DMS 273 (cell line): Measurements from ENCODE around the gene EP400.

ENCODE experiments used
- DNase-seq: peaks from one replicate; lab custom pipeline; 2025; ENCODE audit not compliant: unreplicated experiment; lab: John Stamatoyannopoulos, UW

EP400 gene

DNA sequence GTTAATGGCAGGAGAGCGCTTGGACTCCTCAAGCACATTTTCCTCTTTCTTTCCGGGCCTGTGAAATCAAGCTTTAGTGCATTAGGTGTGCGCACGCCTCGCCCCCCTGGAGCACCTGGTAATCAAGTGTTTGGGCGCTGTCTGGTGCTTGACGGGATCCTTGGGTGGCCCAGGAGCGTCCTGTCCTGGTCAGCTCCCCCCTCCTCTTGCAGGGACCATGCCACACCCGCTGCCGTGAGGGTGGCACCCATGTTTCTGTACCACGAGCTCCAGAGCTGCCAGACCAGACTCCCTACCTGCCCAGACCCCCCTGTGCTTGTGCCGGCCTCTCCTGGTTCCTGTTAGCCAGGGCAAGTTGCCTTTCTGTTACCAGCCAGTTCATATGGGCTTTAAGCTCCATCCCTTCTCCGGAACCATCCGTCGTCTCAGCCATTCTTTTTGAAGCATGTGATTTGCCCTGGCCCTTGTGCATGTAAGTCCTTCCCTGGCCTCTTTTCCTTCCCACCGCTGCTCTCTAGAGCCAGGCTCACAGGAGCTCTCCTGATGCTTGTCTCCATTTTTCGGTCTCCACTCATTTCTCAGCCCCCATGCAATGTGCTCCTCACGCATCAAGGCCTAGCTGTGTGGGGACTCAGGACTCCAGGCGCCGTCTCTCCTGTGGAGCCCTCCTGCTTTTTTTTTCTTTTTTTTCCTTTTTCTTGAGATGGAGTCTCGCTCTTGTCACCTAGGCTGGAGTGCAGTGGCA is 66.1 kb downstream of the EP400 start:
- DNase-seq: no peak

DNA sequence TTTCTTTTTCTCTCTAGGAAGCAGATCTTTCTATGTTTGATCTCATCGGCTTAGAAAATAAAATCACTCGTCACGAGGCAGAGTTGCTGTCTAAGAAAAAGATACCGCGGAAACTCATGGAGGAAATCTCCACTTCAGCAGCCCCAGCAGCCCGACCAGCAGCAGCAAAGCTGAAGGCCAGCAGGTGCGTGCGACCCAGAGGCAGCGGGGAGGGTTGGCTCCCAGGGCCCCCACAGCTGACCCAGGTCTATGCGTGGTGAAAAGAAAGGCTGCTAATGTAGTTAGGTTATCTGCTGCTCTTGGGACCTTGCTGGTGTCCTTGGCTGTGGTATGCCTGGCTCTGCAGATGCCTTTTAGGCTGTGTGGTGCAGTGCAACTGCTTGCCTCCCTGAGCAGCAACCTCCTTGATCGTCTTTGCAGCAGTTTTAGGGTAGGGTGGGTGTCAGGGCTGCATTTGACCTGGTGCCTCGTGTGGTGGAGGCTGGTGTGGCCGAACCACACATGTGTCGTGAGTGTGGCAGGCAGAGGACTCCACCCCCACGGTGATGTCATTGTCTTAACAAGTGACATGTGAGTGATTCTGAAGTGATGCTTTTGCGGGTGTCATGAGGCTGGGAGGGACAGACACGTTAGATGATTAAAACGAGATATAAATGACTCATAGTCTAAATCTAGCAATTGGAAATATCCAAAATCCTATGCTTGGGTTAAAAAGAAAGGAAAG is 68.6 kb downstream of the EP400 start:
- no peak for DNase-seq

DNA sequence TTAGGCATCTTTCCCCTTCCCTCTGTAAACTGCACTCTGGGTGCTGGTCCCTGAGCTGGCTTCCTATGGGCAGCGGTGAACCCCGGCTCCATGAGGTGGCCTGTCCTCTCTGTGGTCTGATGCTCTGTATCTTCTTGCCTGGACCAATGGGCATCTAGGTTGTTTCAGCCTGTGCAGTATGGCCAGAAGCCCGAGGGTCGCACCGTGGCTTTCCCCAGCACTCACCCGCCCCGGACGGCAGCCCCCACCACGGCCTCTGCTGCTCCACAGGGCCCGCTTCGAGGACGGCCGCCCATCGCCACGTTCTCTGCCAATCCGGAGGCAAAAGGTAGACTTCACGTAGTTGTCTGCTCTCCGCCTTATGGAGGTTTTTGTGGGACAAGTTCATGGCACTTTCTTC is 70.1 kb downstream of the EP400 start:
- no peak for DNase-seq

DNA sequence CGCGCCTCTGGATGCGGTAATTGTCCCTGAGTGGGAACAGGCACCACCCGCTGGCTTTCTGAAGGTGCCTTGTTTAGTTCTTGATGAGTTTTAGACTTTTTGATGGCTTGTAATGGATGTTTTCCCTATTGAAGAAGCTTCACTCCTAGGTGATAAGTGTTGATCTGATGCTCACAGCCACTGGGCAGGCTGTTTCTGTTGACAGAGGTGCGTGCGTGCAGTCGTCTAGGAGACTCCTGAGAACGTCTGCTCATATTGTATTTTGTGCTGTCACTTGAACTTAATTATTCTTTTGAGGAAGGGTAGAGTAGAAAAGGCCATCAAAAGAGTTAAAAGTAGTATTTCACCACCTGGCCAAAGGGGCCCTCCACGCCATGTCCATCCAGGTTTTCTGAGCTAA is 70.5 kb downstream of the EP400 start:
- DNase-seq: no peak

DNA sequence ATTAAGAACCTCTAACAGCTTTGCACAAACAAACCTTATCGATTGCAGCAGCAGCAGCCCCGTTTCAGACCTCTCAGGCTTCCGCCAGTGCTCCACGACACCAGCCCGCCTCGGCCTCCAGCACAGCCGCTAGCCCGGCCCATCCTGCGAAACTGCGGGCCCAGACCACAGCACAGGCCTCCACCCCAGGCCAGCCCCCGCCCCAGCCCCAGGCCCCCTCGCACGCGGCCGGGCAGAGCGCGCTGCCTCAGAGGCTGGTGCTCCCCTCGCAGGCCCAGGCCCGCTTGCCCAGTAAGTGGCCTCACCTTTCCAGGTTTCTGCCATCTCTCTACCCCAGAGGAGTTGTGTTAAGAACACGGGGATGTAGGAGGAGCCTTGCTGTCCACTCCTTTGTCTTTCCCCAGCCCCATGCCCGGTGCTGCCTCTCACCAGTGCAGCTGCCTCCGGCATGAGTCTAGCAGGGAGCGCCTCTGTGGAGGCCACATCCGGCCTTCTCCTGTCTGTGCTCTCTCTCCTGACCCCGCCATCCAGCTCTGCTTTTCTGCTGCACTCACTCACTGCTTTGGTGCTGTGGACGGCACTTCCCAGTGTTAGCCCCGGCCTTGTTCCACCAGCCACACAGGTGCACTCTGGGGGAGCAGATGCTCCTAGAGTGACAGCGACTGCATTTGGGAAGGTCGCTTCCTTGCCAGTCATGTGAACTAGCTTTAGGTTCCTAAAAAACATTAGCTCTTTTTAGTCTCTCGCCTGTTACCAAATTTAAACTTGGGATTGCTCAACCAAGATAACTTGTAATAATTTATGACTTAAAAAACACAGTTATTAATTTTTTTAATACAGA is 71.5 kb downstream of the EP400 start:
- no peak for DNase-seq

DNA sequence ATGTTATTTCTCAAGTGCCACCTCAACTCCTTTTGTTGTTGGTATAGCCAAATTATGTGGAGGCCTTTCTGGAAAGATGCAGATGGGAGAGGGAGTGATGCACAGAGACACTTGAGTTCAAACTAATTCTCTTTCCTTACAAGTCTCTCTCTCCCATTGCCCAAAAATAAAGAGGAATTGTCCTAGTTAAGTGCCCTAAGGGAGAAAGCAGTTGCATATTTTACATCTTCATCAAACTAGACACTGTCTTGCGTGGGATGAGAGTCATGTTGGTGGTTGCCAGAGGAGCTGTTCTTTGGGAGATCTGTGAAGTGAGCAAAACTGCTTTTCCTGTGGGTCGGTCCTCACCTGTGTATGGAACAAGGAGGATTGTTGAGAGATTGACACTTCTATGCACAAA is 72.2 kb downstream of the EP400 start:
- no peak for DNase-seq

DNA sequence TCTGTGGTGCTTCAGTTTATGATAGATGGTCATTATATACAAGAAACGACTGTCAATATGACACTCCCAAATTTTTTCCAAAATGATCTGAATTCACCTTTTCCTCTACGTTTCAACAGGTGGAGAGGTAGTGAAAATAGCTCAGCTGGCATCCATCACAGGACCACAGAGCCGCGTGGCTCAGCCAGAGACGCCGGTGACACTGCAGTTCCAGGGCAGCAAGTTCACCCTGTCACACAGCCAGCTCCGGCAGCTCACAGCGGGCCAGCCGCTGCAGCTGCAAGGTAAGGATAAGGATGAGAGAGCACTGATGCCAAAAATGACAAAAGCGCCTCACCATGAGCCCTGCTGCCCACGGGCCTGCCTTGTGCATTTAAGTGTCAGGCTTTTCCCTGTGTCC is 73.9 kb downstream of the EP400 start:
- no peak for DNase-seq

DNA sequence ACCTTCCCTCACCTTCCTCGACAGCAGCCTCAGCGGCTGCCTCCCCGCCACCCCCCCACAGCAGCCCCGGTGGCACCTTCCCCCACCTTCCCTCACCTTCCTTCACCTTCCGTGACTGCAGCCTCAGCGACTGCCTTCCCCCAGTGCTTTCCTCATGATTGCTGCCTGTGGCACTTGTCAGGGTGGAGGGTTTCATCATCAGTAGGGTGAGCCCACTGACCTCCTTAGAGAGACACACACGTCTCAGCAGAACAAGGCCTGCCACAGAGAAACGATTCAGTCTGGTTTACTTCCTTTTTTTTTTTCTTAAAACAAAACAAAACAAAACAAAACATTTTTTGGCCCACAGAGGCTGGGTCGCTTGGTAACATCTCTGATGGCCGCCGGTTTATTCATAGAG is 75.0 kb downstream of the EP400 start:
- DNase-seq: no peak

DNA sequence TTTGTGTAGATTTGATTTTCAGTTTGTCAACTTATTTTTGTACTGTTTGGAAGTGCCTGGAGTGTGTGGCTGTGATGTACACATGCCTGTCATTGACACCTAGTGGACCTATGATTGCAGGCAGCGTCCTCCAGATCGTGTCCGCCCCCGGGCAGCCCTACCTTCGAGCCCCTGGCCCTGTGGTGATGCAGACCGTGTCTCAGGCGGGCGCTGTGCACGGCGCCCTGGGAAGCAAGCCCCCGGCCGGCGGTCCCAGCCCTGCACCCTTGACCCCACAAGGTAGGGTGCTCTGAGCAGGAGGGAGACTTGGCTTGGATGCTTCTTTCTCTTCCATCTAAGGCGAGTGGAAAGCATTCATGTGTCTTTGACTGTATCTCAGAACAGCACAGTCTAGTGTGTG is 75.8 kb downstream of the EP400 start:
- no peak for DNase-seq

DNA sequence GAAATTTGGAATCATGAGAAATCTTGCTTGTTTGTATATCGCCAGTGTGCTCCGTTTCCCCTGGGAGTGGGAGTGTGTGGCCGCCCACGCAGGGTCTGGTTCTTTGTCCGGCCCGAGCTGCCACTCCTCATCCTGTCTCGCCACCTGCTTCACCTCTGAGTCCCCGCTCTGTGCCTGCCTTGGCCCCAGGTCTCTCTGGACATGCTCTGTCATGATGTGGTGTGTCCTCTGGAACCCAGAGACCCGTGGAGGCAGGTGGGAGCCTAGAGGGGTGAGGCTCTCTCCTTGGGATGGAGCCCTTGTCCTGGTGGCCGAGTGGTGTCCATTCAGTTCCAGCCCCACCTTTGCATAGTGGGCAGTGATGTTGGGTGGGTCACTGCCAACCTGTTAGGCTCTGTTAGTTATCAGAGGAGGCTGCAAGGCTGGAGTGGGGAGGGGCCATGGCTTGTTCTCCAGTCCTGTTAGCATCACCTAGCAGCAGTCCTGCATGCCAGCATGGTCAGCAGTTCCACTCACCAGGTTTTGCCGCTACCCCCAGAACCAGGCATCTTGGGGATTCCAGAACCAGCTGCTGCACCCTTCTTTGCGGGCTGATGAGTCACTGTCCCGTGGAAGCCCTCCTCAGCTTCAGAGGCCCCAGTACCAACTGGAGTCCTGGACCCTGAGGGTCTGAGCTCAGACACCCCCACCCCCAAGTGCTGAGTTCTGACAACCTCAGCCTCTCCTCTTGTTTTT is 76.5 kb downstream of the EP400 start:
- no peak for DNase-seq

DNA sequence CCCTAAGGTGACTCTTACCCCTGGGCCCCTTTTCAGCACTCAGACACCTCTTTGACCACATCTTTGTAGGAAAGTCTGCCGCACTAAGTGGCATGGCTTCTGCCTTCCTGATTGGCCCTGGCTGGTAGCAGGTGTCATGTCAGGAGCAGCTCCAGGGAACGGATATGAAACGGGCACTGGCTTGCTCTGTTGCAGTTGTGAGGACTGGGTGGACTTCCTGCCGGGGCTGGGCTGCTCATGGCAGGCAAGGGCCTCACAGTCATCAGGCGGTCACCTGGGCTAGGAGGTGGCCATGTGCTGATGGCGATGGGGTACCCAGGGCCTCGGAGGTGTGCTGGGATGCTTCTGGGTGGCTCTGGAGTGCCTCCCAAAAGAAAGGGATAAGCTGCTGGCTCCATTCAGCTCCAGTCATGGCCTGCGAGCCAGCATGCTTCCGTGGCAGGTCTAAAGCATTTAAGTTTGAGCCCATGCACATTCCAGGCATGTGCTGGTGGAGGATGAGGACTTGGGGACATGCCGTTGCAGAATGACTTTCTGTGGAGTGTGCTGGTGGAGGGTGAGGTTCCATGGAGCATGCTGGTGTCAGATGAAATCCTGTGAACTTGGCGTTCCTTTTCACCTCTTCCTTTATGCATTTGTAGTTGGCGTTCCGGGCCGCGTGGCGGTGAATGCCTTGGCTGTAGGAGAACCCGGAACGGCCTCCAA is 77.2 kb downstream of the EP400 start:
- DNase-seq: no peak

DNA sequence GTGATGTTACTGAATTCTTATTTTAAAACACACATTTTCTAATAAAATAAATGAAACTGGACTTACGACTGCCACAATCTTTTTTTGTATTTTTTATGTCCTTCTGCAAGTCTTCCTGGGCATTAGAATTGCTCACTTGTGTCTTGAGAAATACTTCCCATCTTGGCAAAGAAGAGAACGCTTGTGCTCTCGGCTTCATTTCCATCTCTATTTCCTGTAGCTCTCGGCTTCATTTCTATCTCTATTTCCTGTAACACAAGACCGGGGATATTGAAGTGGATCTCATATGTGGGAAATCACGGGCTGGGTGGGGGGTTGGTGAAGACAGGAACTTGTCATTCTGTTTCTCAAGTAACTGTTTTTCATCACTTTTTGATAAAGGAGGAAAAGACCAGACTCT is 77.9 kb downstream of the EP400 start:
- DNase-seq: no peak

DNA sequence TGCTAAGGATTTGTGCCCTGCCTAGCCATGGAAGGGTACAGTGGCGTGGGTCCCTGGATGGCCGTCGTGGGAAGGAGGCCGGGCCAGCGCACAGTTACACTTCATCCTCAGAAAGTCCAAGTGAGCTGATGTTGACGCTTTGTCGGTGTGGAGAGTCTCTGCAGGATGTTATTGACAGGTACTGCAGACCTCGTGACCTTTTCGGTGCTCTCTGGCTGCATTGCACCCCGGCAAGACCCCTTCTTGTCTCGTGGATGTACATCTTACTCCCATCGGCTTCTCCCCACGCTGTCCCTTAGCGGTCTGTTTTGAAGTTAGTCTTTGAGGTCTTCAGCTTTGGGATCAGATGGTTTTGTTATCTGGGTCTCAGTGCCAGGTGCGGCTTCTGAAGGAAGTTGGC is 78.4 kb downstream of the EP400 start:
- no peak for DNase-seq

DNA sequence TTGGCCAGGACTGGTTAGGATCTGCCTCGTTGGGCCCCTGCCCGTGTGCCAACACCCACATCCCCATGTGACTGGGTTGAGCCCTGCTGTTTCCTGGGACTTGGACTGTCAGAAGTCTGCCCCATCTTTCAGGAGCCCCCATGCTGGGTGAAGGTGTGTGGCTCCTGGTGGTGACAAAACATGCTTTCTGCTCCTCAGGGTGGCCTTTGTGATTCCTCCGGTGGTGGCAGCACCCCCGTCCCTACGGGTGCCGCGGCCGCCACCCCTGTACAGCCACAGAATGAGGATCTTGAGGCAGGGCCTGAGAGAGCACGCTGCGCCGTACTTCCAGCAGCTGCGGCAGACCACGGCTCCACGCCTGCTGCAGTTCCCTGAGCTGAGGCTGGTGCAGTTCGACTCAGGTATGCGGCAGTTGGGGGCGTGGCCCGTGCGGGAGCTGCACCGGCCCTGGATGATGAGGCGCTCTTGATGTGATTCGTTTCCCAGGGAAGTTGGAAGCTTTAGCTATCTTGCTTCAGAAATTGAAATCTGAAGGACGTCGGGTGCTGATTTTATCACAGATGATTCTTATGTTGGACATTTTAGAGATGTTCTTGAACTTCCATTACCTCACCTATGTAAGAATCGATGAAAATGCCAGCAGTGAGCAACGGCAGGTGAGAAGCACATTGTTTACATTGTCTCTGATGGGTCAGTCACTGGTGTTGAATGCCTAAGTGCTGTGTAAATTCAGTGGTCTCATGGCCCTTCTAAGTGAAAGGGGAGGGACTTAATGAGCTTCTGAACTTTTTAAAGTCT is 80.0 kb downstream of the EP400 start:
- DNase-seq: no peak

DNA sequence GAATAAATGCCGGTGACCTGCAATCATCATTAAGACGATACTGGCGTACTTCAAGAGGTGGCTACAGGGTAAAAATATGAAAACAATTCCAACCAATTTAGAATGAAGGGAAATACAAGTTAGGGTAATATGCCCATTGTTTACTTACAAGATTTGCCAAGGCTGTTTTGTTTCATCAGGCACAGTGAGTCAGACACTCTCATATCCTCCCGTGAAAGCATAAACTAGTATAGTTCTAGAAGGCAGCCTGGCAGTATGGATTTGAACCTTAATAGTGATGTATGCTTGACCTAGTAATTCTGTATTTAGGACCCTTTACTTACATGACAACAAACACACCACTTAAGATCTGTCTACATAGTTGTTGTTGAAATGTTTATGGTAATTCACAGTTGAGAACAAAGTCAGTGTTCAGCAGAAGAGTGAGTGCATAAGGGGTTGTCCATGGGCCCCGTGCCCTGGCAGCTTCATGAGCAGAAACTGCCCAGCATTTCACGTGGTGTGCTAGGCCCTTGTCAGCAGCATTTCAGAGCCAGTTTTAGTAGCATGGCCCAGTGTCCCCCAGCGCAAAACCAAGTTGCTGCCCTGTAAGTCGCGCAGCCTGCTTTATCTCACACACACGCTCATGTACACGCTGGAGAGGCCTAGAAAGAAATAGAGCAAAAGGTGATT is 80.8 kb downstream of the EP400 start:
- DNase-seq: no peak

DNA sequence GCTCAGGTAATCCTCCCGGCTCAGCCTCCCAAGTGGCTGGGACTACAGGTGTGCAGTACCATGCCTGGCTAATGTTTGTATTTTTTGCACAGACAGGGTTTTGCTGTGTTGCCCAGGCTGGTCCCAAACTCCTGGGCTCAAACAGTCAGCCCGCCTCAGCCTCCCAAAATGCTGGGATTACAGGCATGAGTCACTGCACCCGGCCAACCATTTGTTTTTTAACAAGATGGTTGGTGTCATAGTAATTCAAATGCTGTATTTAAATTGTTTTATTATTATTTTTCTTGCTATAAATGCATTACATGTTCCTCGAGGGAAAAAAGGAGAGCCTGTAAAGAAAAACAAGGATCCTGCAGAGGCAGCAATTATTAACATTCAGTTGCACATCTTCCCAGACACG is 83.9 kb downstream of the EP400 start:
- DNase-seq: no peak

DNA sequence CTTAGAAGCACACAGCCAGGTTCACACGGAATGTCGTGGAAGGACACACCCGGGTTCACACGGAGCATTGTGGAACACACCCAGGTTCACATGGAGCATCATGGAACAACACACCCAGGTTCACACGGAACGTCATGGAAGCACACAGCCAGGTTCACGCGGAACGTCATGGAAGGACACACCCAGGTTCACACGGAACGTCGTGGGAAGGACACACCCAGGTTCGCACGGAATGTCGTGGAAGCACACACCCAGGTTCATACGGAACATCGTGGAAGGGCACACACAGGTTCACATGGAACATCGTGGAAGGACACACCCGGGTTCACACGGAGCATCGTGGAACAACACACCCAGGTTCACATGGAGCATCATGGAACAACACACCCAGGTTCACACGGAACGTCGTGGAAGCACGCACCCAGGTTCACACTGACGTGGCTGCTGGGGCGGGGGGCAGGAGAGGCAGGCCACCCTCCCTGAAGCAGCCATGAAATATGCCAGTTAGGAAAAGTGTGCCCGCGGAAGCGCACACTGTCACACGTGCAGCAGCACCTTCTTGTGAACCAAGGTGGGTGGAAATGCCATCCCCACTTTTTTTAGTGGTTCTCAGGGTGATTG is 86.4 kb downstream of the EP400 start:
- DNase-seq: no peak

DNA sequence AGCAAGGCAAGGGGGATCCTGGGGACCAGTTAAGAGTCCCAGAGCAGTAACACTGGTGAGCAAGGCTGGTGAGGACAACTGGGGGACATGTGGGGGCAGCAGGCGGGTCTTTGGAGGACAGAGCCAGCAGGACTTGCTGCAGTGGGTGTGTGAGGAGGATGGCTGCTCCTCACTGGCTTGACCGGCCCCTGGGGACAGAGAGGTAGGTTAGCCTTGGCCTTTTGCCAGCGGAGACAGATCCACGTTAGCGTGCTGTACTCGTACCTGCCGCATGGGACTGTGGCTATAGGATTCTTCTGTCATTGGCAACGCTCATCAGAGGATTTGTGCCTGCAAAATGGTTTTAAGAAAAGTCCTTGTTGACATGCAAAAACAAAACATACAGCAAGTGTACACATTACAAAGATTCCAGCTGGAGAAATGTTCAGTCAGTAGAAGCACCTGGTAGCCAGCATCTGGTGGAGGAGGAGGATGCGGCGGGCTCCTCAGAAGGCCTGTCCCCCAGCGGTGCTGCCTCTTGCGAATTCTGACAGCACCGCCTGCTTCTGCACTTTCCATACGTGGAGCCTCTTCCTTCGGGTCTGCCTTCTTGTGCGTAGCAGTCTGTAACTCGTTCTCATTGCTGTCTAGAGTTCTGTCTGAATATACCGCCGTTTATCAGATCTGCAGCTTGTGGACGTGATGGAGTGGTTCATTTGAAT is 91.3 kb downstream of the EP400 start:
- no peak for DNase-seq
